ENCODE measurements around the gene ZBTB4.

DNA sequence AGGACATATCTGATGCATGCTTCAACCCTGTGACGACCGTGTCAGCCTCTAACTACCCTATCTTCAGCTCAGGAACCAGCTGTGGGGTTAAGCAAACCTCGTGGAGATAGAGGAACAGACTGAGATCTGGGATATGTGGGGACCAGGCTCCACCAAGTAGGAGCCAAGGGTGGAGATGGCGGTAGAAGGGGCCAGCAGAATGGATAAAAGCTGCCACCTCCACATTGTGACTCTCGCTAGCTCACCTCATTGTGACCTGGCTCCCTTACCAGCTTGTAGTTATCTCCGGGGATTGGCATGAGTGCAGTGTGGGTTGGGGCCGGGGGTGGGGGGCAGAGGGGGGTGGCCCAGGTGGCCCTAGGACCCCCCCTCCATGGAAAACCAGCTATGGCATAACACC lies 54.1 kb downstream of the ZBTB4 start, which contains the start of gene SPEM2:
- TF ChIP-seq, protein P1, sequence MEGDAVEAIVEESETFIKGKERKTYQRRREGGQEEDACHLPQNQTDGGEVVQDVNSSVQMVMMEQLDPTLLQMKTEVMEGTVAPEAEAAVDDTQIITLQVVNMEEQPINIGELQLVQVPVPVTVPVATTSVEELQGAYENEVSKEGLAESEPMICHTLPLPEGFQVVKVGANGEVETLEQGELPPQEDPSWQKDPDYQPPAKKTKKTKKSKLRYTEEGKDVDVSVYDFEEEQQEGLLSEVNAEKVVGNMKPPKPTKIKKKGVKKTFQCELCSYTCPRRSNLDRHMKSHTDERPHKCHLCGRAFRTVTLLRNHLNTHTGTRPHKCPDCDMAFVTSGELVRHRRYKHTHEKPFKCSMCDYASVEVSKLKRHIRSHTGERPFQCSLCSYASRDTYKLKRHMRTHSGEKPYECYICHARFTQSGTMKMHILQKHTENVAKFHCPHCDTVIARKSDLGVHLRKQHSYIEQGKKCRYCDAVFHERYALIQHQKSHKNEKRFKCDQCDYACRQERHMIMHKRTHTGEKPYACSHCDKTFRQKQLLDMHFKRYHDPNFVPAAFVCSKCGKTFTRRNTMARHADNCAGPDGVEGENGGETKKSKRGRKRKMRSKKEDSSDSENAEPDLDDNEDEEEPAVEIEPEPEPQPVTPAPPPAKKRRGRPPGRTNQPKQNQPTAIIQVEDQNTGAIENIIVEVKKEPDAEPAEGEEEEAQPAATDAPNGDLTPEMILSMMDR (IDR thresholded peaks at IDR 0.05) = no peak
- TF ChIP-seq EP300 (IDR thresholded peaks at IDR 0.05) = no peak
